ENCODE results near the gene CELF6.

Gene CELF6

GRCh38 chr15:72272213-72272996 is 47.6 kb downstream of the CELF6 start, which contains the start of gene PARP6:
Gene PARP6 (minus strand): TSS chr15:72272554. CDS start chr15:72267477, 5,077 bp downstream.
- in situ Hi-C loops (cut with MboI; ENCODE audit: low sequenced_read_pairs), result no loop called here

GRCh38 chr15:72271895-72272212 is 48.1 kb downstream of the CELF6 start:
- in situ Hi-C loops (cut with MboI; ENCODE audit: low sequenced_read_pairs), result no loop called here

- in situ Hi-C loops (cut with MboI; ENCODE audit: low sequenced_read_pairs), result no loop called here
These were observed 48.7 kb downstream of the CELF6 start for GRCh38 chr15:72271221-72271620.

- in situ Hi-C loops (cut with MboI; ENCODE audit: low sequenced_read_pairs), result no loop called here
These were observed 50.2 kb downstream of the CELF6 start for GRCh38 chr15:72269739-72270138.

GRCh38 chr15:72265031-72265430 is 54.9 kb downstream of the CELF6 start:
- in situ Hi-C loops (cut with MboI; ENCODE audit: low sequenced_read_pairs), result no loop called here

- in situ Hi-C loops (cut with MboI; ENCODE audit: low sequenced_read_pairs), result no loop called here
These were observed 67.2 kb downstream of the CELF6 start for GRCh38 chr15:72252663-72253299.

GRCh38 chr15:72249142-72249810 is 70.7 kb downstream of the CELF6 start:
- in situ Hi-C loops (cut with MboI; ENCODE audit: low sequenced_read_pairs), result no loop called here

GRCh38 chr15:72248514-72248913 is 71.4 kb downstream of the CELF6 start:
- in situ Hi-C loops (cut with MboI; ENCODE audit: low sequenced_read_pairs), result no loop called here

- in situ Hi-C loops (cut with MboI; ENCODE audit: low sequenced_read_pairs), result no loop called here
These were observed 77.1 kb downstream of the CELF6 start for GRCh38 chr15:72242775-72243370.

- in situ Hi-C loops (cut with MboI; ENCODE audit: low sequenced_read_pairs), result no loop called here
These were observed 80.3 kb downstream of the CELF6 start for GRCh38 chr15:72239652-72240051.

GRCh38 chr15:72238586-72238985 is 81.4 kb downstream of the CELF6 start:
- in situ Hi-C loops (cut with MboI; ENCODE audit: low sequenced_read_pairs), result no loop called here

- in situ Hi-C loops (cut with MboI; ENCODE audit: low sequenced_read_pairs), result no loop called here
These were observed 82.1 kb downstream of the CELF6 start for GRCh38 chr15:72237853-72238224.

- in situ Hi-C loops (cut with MboI; ENCODE audit: low sequenced_read_pairs), result no loop called here
These were observed 82.7 kb downstream of the CELF6 start for GRCh38 chr15:72237029-72237852.

- in situ Hi-C loops (cut with MboI; ENCODE audit: low sequenced_read_pairs), result no loop called here
These were observed 83.5 kb downstream of the CELF6 start for GRCh38 chr15:72236381-72237003.

- in situ Hi-C loops (cut with MboI; ENCODE audit: low sequenced_read_pairs), result no loop called here
These were observed 84.7 kb downstream of the CELF6 start for GRCh38 chr15:72235298-72235697.
